Sigmoid colon (tissue), 4 donors: ENCODE measurements around the gene SERTAD1.

Experiments used
- CTCF ChIP-seq, 4 experiments: fragments of 450-650 bp in 3 of 4; fragments of 200-600 bp in 1 of 4; IDR thresholded peaks; one replicate each; pipeline ENCODE4 v1.5.1; 2016 to 2019; ENCODE audit warnings: antibody characterized with exemption in 4 of 4, mild to moderate bottlenecking in 3 of 4, moderate library complexity in 2 of 4
- POLR2A ChIP-seq, 2 donors: fragments of 450-650 bp; IDR thresholded peaks; one replicate each; pipeline ENCODE4 v1.6.1; 2016; ENCODE audit warnings: antibody characterized with exemption in 2 of 2, mild to moderate bottlenecking in 2 of 2, moderate library complexity in 2 of 2
- POLR2AphosphoS5 ChIP-seq, 4 donors: sonication (generic); formaldehyde crosslinking; IDR thresholded peaks; one replicate each; pipeline ENCODE4 v1.6.1; 2017; ENCODE audit warnings: antibody characterized with exemption in 4 of 4

- TF ChIP-seq CTCF (IDR thresholded peaks at IDR 0.05) (no peak), POLR2AphosphoS5 (IDR thresholded peaks at IDR 0.05) (no peak), POLR2A (IDR thresholded peaks at IDR 0.05) (no peak)
These were observed 34.4 kb upstream of the SERTAD1 start for GRCh38 chr19:40460185-40460584.
